Large intestine (tissue), 3 donors: ENCODE results near the gene SIKE1. TPM values are rescaled to one million over a fixed set of nuclear protein-coding genes. Genes with fewer than 3 reads are reported as not detected.
A peak's percentile ranks its signal among the peaks of the same experiment; 100 is the strongest.
"Not testable (repeated sequence)": the region's sequence is repeated elsewhere in the genome, so short reads cannot be mapped to it uniquely, and the experiment has no call there.

Experiments
- DNase-seq, 2 donors: peaks; one replicate each; pipeline versions ENCODE4 v3.0.0 to v3.0.0-alpha.2; 2013
- H3K27ac ChIP-seq: one replicate; pipeline ENCODE4 v1.5.1; 2013; ENCODE audit warnings: low read length
- H3K27me3 ChIP-seq: 2 replicates; pipeline ENCODE4 v1.6.1; 2013; ENCODE audit warnings: low read length; ENCODE audit not compliant: control insufficient read depth, insufficient read depth
- H3K36me3 ChIP-seq: 2 replicates; pipeline ENCODE4 v1.6.1; 2013; ENCODE audit warnings: low read length; ENCODE audit not compliant: control insufficient read depth, insufficient read depth
- H3K4me1 ChIP-seq: one replicate; pipeline ENCODE4 v1.6.1; 2013; ENCODE audit warnings: low read length; ENCODE audit not compliant: control insufficient read depth, insufficient read depth
- H3K4me3 ChIP-seq: one replicate; pipeline ENCODE4 v1.5.1; 2013; ENCODE audit warnings: low read length
- H3K9me3 ChIP-seq: one replicate; pipeline ENCODE4 v1.6.1; 2013; ENCODE audit warnings: mild to moderate bottlenecking, low read depth, low read length, moderate library complexity; ENCODE audit not compliant: control insufficient read depth
- WGBS: methylation state at CpG from one replicate; pipeline ENCODE4 v1.1.5; 2013; ENCODE audit warnings: low lambda C conversion rate; ENCODE audit not compliant: insufficient coverage; 5-methylcytosine and 5-hydroxymethylcytosine counted together
- polyA plus RNA-seq: library from polyadenylated mRNA; unstranded; fragments of 120-200 nt; gene quantifications from one replicate; pipeline ENCODE4 v1.2.1, GENCODE V29; 2013

SIKE1 gene
- polyA plus RNA-seq, 1 donor, result 38.8 TPM

- H3K4me3 ChIP-seq, result peak overlapping the region; percentile 99
- H3K4me1 ChIP-seq, result peaks cover 6% of the 10 kb centered on the region
- no peaks in the 10 kb centered on the region for H3K36me3 ChIP-seq
- H3K27ac ChIP-seq, result peak overlapping the region; percentile 99
- no peaks in the 10 kb centered on the region for H3K9me3 ChIP-seq
- WGBS, result no CpG with 5 or more reads among the region's 17 CpGs
- peak in 1 of 2 donors; percentile 18 for DNase-seq
- H3K27me3 ChIP-seq, result no peaks in the 10 kb centered on the region
Measured at GRCh38 chr1:114756949-114757454, 23.5 kb downstream of the SIKE1 start.

GRCh38 chr1:114756009-114756892 lies 24.2 kb downstream of the SIKE1 start:
- Histone ChIP-seq H3K9me3 (no peaks in the 10 kb centered on the region), H3K27me3 (no peaks in the 10 kb centered on the region), H3K4me1 (peaks cover 6% of the 10 kb centered on the region), H3K36me3 (no peaks in the 10 kb centered on the region), H3K27ac (peak overlapping the region; percentile 99), H3K4me3 (peak overlapping the region; percentile 99)
- peak in 1 of 2 donors; percentile 38 for DNase-seq
- WGBS, result 17% methylated on average over 5 of the region's 14 CpGs

- H3K9me3 ChIP-seq, result no peaks in the 10 kb centered on the region
- peak overlapping the region; percentile 99 for H3K4me3 ChIP-seq
- H3K36me3 ChIP-seq, result peaks cover 3% of the 10 kb centered on the region
- peaks cover 6% of the 10 kb centered on the region for H3K4me1 ChIP-seq
- WGBS, result 57% methylated on average over 1 of the region's 7 CpGs
- H3K27me3 ChIP-seq, result no peaks in the 10 kb centered on the region
- H3K27ac ChIP-seq, result peak overlapping the region; percentile 99
- no peak for DNase-seq
Measured at GRCh38 chr1:114755006-114755931, 25.2 kb downstream of the SIKE1 start.

DNA sequence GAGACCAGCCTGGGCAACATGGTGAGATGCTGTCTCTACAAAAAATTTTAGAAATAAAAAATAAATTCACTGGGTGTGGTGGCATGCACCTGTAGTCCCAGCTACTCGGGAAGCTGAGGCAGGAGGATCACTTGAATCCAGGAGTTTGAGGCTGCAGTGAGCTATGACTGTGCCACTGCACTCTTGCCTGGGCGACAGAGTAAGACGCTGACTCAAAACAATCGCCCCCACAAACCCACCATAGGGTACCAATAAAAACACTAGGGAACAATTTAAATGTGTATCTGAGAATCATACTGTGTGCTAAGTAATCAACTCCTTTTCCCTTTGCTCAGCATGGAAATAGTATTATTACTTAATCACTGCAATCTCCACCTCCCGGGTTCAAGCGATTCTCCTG lies 26.8 kb downstream of the SIKE1 start:
- H3K27ac ChIP-seq, H3K4me1 ChIP-seq, H3K27me3 ChIP-seq, DNase-seq, H3K4me3 ChIP-seq, H3K9me3 ChIP-seq: not testable (repeated sequence)
- WGBS, result no CpG with 5 or more reads among the region's 6 CpGs
- peaks cover 16% of the 10 kb centered on the region for H3K36me3 ChIP-seq

- H3K4me1 ChIP-seq, result peaks cover 6% of the 10 kb centered on the region
- no peak overlapping the region for H3K4me3 ChIP-seq
- H3K27me3 ChIP-seq, result no peaks in the 10 kb centered on the region
- H3K9me3 ChIP-seq, result no peaks in the 10 kb centered on the region
- no peak for DNase-seq
- H3K27ac ChIP-seq, result no peak overlapping the region
- 82% methylated on average over 2 of the region's 4 CpGs for WGBS
- peaks cover 20% of the 10 kb centered on the region for H3K36me3 ChIP-seq
Measured at GRCh38 chr1:114753143-114753542, 27.3 kb downstream of the SIKE1 start.

GRCh38 chr1:114750780-114751179 lies 29.7 kb downstream of the SIKE1 start:
- H3K9me3 ChIP-seq, result no peaks in the 10 kb centered on the region
- no peaks in the 10 kb centered on the region for H3K27me3 ChIP-seq
- no peak overlapping the region for H3K4me3 ChIP-seq
- no CpG with 5 or more reads among the region's 5 CpGs for WGBS
- H3K36me3 ChIP-seq, result peaks cover 36% of the 10 kb centered on the region
- DNase-seq, result no peak
- H3K4me1 ChIP-seq, result peaks cover 6% of the 10 kb centered on the region
- H3K27ac ChIP-seq, result no peak overlapping the region

GRCh38 chr1:114749835-114750234 lies 30.6 kb downstream of the SIKE1 start:
- Histone ChIP-seq H3K36me3 (peaks cover 37% of the 10 kb centered on the region), H3K27ac (no peak overlapping the region), H3K4me1 (peaks cover 1% of the 10 kb centered on the region), H3K4me3 (no peak overlapping the region), H3K9me3 (no peaks in the 10 kb centered on the region), H3K27me3 (no peaks in the 10 kb centered on the region)
- DNase-seq, result no peak
- WGBS, result no CpG with 5 or more reads among the region's 5 CpGs

DNA sequence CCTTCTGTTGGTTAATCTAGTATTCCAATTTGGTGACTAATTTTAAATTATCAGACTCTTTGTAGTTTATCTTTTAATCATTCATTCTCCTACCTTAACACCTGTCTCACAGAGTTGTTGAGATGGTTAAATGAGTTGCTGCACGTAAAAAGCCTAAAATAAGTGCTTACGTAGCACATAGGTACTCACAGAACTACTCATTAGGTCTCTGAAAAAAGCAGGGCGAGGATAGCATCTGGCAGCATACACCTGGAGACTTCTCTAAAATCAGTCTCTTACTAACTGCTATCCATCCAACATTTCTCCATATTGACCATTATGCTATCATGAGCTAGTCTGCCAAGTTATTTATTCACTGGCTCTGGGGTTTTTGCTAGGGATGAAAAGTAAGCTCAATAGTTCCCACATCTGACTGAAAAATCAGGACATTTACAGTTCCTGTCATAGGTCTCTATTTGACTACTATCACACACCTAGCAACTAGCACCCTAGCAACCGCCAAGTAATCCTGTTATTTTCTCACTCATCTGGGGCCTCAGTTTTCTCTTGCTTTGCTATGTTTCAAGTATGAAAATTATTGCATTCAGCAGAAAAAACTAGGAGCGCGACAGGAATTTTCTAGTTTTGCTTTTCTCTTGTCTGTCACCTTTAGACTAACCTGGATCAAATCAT lies 33.9 kb downstream of the SIKE1 start:
- no peak for DNase-seq
- Histone ChIP-seq H3K27me3 (no peaks in the 10 kb centered on the region), H3K4me1 (no peaks in the 10 kb centered on the region), H3K4me3 (no peak overlapping the region), H3K36me3 (peaks cover 59% of the 10 kb centered on the region), H3K9me3 (no peaks in the 10 kb centered on the region), H3K27ac (no peak overlapping the region)
- 74% methylated on average over 5 of the region's 6 CpGs for WGBS

GRCh38 chr1:114745291-114745690 lies 35.2 kb downstream of the SIKE1 start:
- no peak for DNase-seq
- no peaks in the 10 kb centered on the region for H3K4me1 ChIP-seq
- H3K9me3 ChIP-seq, result no peaks in the 10 kb centered on the region
- no peak overlapping the region for H3K27ac ChIP-seq
- 73% methylated on average over 1 of the region's 2 CpGs for WGBS
- H3K36me3 ChIP-seq, result peaks cover 62% of the 10 kb centered on the region
- H3K4me3 ChIP-seq, result no peak overlapping the region
- no peaks in the 10 kb centered on the region for H3K27me3 ChIP-seq
